Measurements from ENCODE around the gene UAP1.

UAP1 gene

GRCh38 chr1:162565460-162565859 lies 3.9 kb downstream of the UAP1 start:
- no peak overlapping the region for H3K27ac ChIP-seq
- TF ChIP-seq ZFX (IDR thresholded peaks at IDR 0.05; ENCODE audit: borderline replicate concordance), result no peak
- TF ChIP-seq, protein P1, sequence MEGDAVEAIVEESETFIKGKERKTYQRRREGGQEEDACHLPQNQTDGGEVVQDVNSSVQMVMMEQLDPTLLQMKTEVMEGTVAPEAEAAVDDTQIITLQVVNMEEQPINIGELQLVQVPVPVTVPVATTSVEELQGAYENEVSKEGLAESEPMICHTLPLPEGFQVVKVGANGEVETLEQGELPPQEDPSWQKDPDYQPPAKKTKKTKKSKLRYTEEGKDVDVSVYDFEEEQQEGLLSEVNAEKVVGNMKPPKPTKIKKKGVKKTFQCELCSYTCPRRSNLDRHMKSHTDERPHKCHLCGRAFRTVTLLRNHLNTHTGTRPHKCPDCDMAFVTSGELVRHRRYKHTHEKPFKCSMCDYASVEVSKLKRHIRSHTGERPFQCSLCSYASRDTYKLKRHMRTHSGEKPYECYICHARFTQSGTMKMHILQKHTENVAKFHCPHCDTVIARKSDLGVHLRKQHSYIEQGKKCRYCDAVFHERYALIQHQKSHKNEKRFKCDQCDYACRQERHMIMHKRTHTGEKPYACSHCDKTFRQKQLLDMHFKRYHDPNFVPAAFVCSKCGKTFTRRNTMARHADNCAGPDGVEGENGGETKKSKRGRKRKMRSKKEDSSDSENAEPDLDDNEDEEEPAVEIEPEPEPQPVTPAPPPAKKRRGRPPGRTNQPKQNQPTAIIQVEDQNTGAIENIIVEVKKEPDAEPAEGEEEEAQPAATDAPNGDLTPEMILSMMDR (IDR thresholded peaks at IDR 0.05), result no peak

DNA sequence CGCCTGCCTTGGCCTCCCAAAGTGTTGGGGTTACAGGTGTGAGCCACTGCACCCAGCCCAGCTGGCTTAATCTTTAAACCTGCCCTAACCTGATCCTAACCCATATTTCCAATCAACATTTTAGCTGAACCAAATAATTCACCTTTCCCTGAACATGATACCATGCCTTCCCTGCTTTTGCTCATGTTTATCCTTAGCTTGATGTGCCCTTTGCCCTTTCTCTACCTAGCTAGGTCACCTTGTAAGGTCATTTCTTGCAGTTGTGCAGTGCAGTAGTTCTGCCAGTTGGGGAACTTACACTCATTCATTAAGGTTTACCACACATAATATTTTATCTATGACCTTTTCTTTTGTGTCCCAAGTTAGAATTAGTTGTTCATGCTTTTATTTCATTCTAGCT lies 5.3 kb downstream of the UAP1 start:
- H3K27ac ChIP-seq, result no peak overlapping the region

GRCh38 chr1:162568802-162569201 lies 7.3 kb downstream of the UAP1 start:
- TF ChIP-seq, protein P1 (IDR thresholded peaks at IDR 0.05), result no peak
- no peak for TF ChIP-seq ZFX (IDR thresholded peaks at IDR 0.05; ENCODE audit: borderline replicate concordance)
- H3K27ac ChIP-seq, result peak overlapping the region; percentile 74

More for the DNA sequence above, 5.3 kb downstream of the UAP1 start:
- TF ChIP-seq, protein P1 (IDR thresholded peaks at IDR 0.05), result no peak

DNA sequence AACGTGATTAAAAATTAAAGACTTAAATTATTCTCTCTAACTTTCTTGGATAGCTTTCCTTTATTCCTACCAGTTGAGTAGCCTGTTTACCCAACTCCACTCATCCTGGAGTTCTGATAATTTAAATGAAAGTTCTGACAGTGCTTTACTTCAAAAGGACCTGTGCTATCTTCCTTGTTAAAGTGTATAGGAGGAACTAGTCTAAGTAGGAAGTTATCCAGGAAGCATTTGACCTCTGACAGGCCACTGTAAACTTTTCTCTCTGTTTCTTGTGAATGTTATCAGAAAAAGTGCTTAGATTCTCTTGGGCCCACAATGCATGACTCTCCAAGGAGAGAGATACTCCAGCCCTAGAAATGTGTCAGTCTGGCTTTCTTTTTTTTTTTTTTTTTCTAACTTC lies 9.2 kb downstream of the UAP1 start:
- no peak for TF ChIP-seq ZFX (IDR thresholded peaks at IDR 0.05; ENCODE audit: borderline replicate concordance)
- TF ChIP-seq, protein P1 (IDR thresholded peaks at IDR 0.05), result no peak
- peak overlapping the region; percentile 22 for H3K27ac ChIP-seq

GRCh38 chr1:162571121-162571520 lies 9.6 kb downstream of the UAP1 start:
- H3K27ac ChIP-seq, result peak overlapping the region; percentile 22

DNA sequence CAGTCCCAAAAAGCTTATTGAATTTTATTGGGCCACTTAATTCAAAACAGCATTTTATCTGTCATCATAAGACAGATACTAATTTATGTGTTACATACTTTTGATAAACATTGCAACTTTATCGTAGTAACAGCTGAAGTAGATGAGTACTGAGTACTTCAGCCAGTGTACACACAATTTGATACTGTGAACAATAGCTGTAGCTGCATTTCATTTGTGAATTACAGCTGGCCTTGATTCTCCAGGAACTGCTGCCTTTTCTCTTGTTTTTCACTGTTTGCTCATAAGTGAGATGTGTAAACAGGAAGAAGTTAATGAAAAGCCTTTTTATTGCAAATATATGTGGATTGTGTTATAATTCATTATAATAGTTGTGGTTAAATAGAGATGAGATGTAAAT lies 10.2 kb downstream of the UAP1 start:
- peak overlapping the region; percentile 22; the same call in 1 of the 2 replicates for H3K27ac ChIP-seq
- TF ChIP-seq, protein P1 (IDR thresholded peaks at IDR 0.05), result no peak
- TF ChIP-seq ZFX (IDR thresholded peaks at IDR 0.05; ENCODE audit: borderline replicate concordance), result no peak

DNA sequence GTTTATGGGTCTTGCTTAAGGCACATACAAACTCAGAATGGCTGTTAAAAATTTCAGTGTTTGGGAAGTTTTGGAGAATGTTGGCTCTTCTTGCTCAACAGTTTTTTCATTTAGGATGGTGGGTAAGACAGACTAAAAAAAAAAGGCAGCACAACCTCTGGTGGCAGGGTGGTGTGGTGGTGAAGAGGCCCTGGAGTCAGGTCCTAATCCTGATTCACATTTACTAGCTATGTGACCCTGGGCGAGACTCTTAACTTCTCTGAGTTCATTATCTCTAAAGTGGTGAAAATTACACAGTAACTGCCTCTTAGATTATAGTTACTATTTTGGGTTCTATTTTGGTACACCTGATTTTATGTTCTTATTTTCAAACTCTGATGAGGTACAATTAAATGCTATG lies 11.6 kb downstream of the UAP1 start:
- TF ChIP-seq, protein P1 (IDR thresholded peaks at IDR 0.05), result no peak
- no peak for TF ChIP-seq ZFX (IDR thresholded peaks at IDR 0.05; ENCODE audit: borderline replicate concordance)
- H3K27ac ChIP-seq, result no peak overlapping the region

DNA sequence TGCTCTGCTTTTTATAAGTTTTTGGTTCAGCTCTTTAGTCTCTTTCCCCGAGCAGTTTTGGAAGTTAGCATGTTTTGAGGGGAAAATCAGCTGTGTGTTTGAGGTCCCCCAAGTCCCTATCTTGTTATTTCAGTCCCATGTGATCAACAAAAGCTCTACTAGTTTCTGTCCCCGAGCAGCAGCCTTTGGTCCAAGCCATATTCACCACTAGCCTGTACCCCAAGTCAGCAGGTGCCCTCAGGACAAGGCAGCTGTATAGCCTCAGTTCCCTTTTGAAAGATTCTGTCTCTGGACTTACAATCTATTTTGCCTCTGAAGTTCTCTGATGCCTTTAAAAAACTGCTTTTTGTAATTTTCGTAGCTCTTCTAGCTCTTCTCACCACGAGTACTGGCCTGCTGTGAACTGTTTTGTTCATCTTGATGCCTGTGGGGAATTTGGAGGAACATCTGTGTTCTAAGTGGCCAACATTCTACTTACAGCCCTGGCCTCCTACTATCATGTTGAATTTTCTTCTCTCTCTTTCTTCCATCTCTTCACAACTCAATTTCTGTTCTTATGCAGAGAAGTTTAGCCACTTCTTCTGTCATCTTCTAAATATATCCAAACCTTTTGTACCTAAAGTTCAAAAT lies 16.7 kb downstream of the UAP1 start:
- no peak overlapping the region for H3K27ac ChIP-seq

More for the DNA sequence above, 16.7 kb downstream of the UAP1 start:
- TF ChIP-seq ZFX (IDR thresholded peaks at IDR 0.05; ENCODE audit: borderline replicate concordance), result no peak
- TF ChIP-seq, protein P1 (IDR thresholded peaks at IDR 0.05), result no peak

All from 22Rv1 (cell line).